H9 (cell line): ENCODE measurements around the gene TRMT61B. TPM values are rescaled to one million over a fixed set of nuclear protein-coding genes. Genes with fewer than 3 reads are reported as not detected.
A peak's percentile ranks its signal among the peaks of the same experiment; 100 is the strongest.

Source experiments
- DNase-seq: peaks from one replicate; pipeline ENCODE4 v3.0.0-alpha.2; 2017
- H2AFZ ChIP-seq: one replicate; pipeline ENCODE4 v1.6.1; 2013; ENCODE audit warnings: mild to moderate bottlenecking, low read length, control low read depth, moderate library complexity
- H2AK5ac ChIP-seq: 2 replicates; pipeline ENCODE4 v1.6.1; 2013; ENCODE audit warnings: low read length, control low read depth, mixed read lengths; ENCODE audit not compliant: insufficient read length
- H2BK120ac ChIP-seq: one replicate; pipeline ENCODE4 v1.6.1; 2013; ENCODE audit warnings: low read depth, mild to moderate bottlenecking, low read length, control low read depth, inconsistent platforms; ENCODE audit not compliant: poor library complexity, severe bottlenecking
- H2BK12ac ChIP-seq: 2 replicates; pipeline ENCODE4 v1.6.1; 2013; ENCODE audit warnings: low read length, control low read depth, mixed read lengths, low read depth; ENCODE audit not compliant: insufficient read length
- H2BK15ac ChIP-seq: 2 replicates; pipeline ENCODE4 v1.6.1; 2013; ENCODE audit warnings: low read depth, low read length, control low read depth
- H2BK20ac ChIP-seq: one replicate; pipeline ENCODE4 v1.6.1; 2013; ENCODE audit warnings: low read depth, mild to moderate bottlenecking, low read length, control low read depth, inconsistent platforms; ENCODE audit not compliant: poor library complexity, severe bottlenecking
- H2BK5ac ChIP-seq: 2 replicates; pipeline ENCODE4 v1.6.1; 2013; ENCODE audit warnings: low read length, control low read depth, mixed read lengths; ENCODE audit not compliant: insufficient read length
- H3K14ac ChIP-seq: 2 replicates; pipeline ENCODE4 v1.6.1; 2013; ENCODE audit warnings: low read length, control low read depth; ENCODE audit not compliant: insufficient read depth
- H3K18ac ChIP-seq: 2 replicates; pipeline ENCODE4 v1.6.1; 2013; ENCODE audit warnings: low read depth, mild to moderate bottlenecking, mixed read lengths, low read length, control low read depth; ENCODE audit not compliant: insufficient read length
- H3K23ac ChIP-seq: 2 replicates; pipeline ENCODE4 v1.6.1; 2013; ENCODE audit warnings: low read length, control low read depth, mixed read lengths, low read depth; ENCODE audit not compliant: insufficient read length
- H3K23me2 ChIP-seq: 2 replicates; pipeline ENCODE4 v1.6.1; 2013; ENCODE audit warnings: low read depth, mild to moderate bottlenecking, mixed read lengths, low read length, control low read depth; ENCODE audit not compliant: insufficient read length, poor library complexity, severe bottlenecking
- H3K27ac ChIP-seq: 2 replicates; pipeline ENCODE4 v1.5.1; 2013; ENCODE audit warnings: low read length, control low read depth, mixed read lengths, low read depth; ENCODE audit not compliant: insufficient read length
- H3K27me3 ChIP-seq: 2 replicates; pipeline ENCODE4 v1.6.1; 2013; ENCODE audit warnings: low read length, control low read depth, inconsistent platforms; ENCODE audit not compliant: insufficient read depth
- H3K4ac ChIP-seq: 2 replicates; pipeline ENCODE4 v1.6.1; 2013; ENCODE audit warnings: low read depth, mild to moderate bottlenecking, control low read depth, inconsistent platforms, low read length, moderate library complexity
- H3K4me1 ChIP-seq: 2 replicates; pipeline ENCODE4 v1.6.1; 2013; ENCODE audit warnings: low read length, control low read depth, inconsistent platforms; ENCODE audit not compliant: insufficient read depth
- H3K4me2 ChIP-seq: 2 replicates; pipeline ENCODE4 v1.6.1; 2013; ENCODE audit warnings: low read length, control low read depth, mixed read lengths; ENCODE audit not compliant: insufficient read length, insufficient read depth
- H3K56ac ChIP-seq: 2 replicates; pipeline ENCODE4 v1.6.1; 2013; ENCODE audit warnings: low read depth, mild to moderate bottlenecking, mixed read lengths, low read length, control low read depth; ENCODE audit not compliant: insufficient read length
- H3K79me1 ChIP-seq: 2 replicates; pipeline ENCODE4 v1.6.1; 2013; ENCODE audit warnings: low read depth, mild to moderate bottlenecking, moderate library complexity, low read length, control low read depth, inconsistent platforms; ENCODE audit not compliant: insufficient read depth, poor library complexity, severe bottlenecking
- H3K79me2 ChIP-seq: 2 replicates; pipeline ENCODE4 v1.6.1; 2013; ENCODE audit warnings: low read length, control low read depth, inconsistent platforms; ENCODE audit not compliant: insufficient read depth
- H3K9ac ChIP-seq: 2 replicates; pipeline ENCODE4 v1.6.1; 2013; ENCODE audit warnings: low read length, control low read depth, mixed read lengths; ENCODE audit not compliant: insufficient read length; ENCODE audit errors: extremely low read depth
- H3K9me3 ChIP-seq: one replicate; pipeline ENCODE4 v1.6.1; 2013; ENCODE audit warnings: low read depth, low read length, inconsistent platforms; ENCODE audit not compliant: control insufficient read depth
- H3T11ph ChIP-seq: one replicate; pipeline ENCODE4 v1.6.1; 2013; ENCODE audit warnings: mild to moderate bottlenecking, low read length, control low read depth, inconsistent platforms
- H4K20me1 ChIP-seq: one replicate; pipeline ENCODE4 v1.6.1; 2013; ENCODE audit not compliant: control insufficient read depth, insufficient read length, insufficient read depth
- H4K5ac ChIP-seq: 2 replicates; pipeline ENCODE4 v1.6.1; 2013; ENCODE audit warnings: low read depth, mild to moderate bottlenecking, mixed read lengths, low read length, control low read depth; ENCODE audit not compliant: insufficient read length
- H4K8ac ChIP-seq: replicated peaks from 2 replicates; pipeline ENCODE4 v1.6.1; 2013; ENCODE audit warnings: low read length, control low read depth, mixed read lengths, low read depth; ENCODE audit not compliant: insufficient read length
- H4K91ac ChIP-seq: 2 replicates; pipeline ENCODE4 v1.6.1; 2013; ENCODE audit warnings: low read depth, mild to moderate bottlenecking, moderate library complexity, mixed read lengths, low read length, control low read depth; ENCODE audit not compliant: insufficient read length
- H3K27ac Mint-ChIP-seq, 3 experiments: 2 replicates in 2 of 3; 3 replicates in 1 of 3; pipeline ENCODE4 v1.8.0; 2020 to 2021; ENCODE audit warnings: mixed read lengths in 3 of 3, mild to moderate bottlenecking in 1 of 3, moderate library complexity in 1 of 3
- H3K27me3 Mint-ChIP-seq: 2 replicates; pipeline ENCODE4 v1.8.0; 2021; ENCODE audit warnings: low read depth, mild to moderate bottlenecking, moderate library complexity, mixed read lengths
- H3K36me3 Mint-ChIP-seq, 3 experiments: 2 replicates in 2 of 3; 3 replicates in 1 of 3; pipeline ENCODE4 v1.8.0; 2020 to 2021; ENCODE audit warnings: low read depth in 3 of 3, mixed read lengths in 3 of 3; ENCODE audit not compliant: insufficient read depth in 1 of 3
- H3K4me1 Mint-ChIP-seq, 2 experiments: 2 replicates each; pipeline ENCODE4 v1.8.0; 2020; ENCODE audit warnings: mixed read lengths in 2 of 2
- H3K4me3 Mint-ChIP-seq, 2 experiments: 2 replicates in 1 of 2; 3 replicates in 1 of 2; pipeline ENCODE4 v1.8.0; 2020 to 2021; ENCODE audit warnings: mild to moderate bottlenecking in 2 of 2, mixed read lengths in 2 of 2, moderate library complexity in 1 of 2
- H3K9me3 Mint-ChIP-seq, 2 experiments: 2 replicates in 1 of 2; 3 replicates in 1 of 2; pipeline ENCODE4 v1.8.0; 2020; ENCODE audit warnings: mild to moderate bottlenecking in 2 of 2, mixed read lengths in 2 of 2, moderate library complexity in 1 of 2
- CTCF ChIP-seq: fragments of 200-600 bp; sonication (generic); conservative IDR thresholded peaks from 3 replicates; pipeline ENCODE4 v1.8.0; 2021; ENCODE audit warnings: antibody characterized with exemption, mild to moderate bottlenecking
- WGBS: extraction: QIAGEN DNeasy Blood & Tissue Kit; methylation state at CpG from one replicate; pipeline ENCODE4 v1.1.7; 2013; ENCODE audit warnings: missing lambda C conversion rate, low lambda C conversion rate, mixed read lengths; ENCODE audit not compliant: insufficient read length; ENCODE audit errors: extremely low coverage; 5-methylcytosine and 5-hydroxymethylcytosine counted together
- total RNA-seq: library from RNA; stranded (reverse); gene quantifications from 2 replicates; pipeline ENCODE4 v1.2.1, GENCODE V29; 2021

The TRMT61B gene
- total RNA-seq, 1 experiment from 2014 or later: 20.7 TPM

DNA sequence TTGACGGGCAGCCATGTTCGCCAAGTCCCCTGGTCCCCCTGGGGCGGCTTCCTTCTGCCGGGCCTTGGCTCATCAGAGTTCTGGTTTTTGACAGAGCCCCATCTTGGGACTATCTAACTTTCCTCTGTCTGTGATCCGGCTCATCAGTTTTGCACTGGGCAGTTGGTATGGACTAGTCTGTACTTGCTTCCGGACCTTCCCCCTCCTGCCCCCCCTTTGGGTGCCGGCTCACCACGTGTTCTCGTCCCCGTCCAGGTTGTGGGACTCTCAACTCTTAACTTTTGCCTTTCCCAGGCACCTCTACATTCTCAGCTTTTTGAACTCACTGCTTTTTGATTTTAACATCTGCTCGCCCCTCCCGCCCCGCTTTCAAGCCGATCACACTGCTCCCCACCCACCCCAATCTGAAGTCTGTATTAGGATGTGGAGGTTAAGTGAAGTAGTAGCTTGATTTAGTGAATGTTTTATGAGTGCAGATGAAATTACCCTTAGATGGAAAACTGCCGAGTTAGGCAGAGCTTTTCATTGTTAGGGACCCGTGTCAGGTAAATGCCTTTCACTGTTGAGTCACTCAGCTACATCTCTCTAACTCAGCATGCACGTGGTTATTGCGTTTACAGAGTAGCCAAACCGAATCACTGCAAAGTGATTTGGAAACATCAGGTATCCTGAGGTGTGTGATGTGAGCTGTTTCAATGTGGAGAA is 25.2 kb upstream of the TRMT61B start:
- Histone ChIP-seq H3K4me2 (peak overlapping the region; percentile 94), H3K79me2 (peaks cover 57% of the 10 kb centered on the region), H3K79me1 (no peaks in the 10 kb centered on the region), H3K4me1 (peaks cover 2% of the 10 kb centered on the region; the same call in 1 of the 2 replicates), H3K14ac (peak overlapping the region; percentile 86), H3K18ac (peak overlapping the region; percentile 15), H2BK12ac (no peak overlapping the region), H3K56ac (no peak overlapping the region), H2BK15ac (no peak overlapping the region), H4K8ac (no peak overlapping the region), H3K9ac (peak overlapping the region; percentile 89), H4K91ac (no peak overlapping the region), H2AK5ac (no peak overlapping the region), H2BK120ac (no peak overlapping the region), H2BK5ac (no peak overlapping the region), H4K5ac (no peak overlapping the region), H4K20me1 (no peaks in the 10 kb centered on the region), H2AFZ (no peak overlapping the region), H3K4ac (no peak overlapping the region; the same call in 1 of the 2 replicates), H3K9me3 (no peaks in the 10 kb centered on the region), H2BK20ac (no peak overlapping the region), H3K27ac (no peak overlapping the region), H3K23ac (no peak overlapping the region), H3T11ph (no peak overlapping the region), H3K27me3 (no peaks in the 10 kb centered on the region), H3K23me2 (peaks cover 3% of the 10 kb centered on the region)
- H3K36me3 Mint-ChIP-seq: peaks cover 3 to 12% (median 8%) of the 10 kb centered on the region in 3 experiments; a peak in 6 of 7 replicates
- no peak for TF ChIP-seq CTCF
- peak overlapping the region; percentile 61 to 98 (median 96) for H3K27ac Mint-ChIP-seq
- peaks cover 0 to 2% of the 10 kb centered on the region in 2 experiments; a peak in 1 of 5 replicates for H3K9me3 Mint-ChIP-seq
- H3K27me3 Mint-ChIP-seq: no peaks in the 10 kb centered on the region
- peak overlapping the region; percentile 92 to 99 for H3K4me3 Mint-ChIP-seq
- peak; percentile 28 for DNase-seq
- peaks cover 28 to 34% of the 10 kb centered on the region in 2 experiments for H3K4me1 Mint-ChIP-seq
- WGBS: no CpG with 5 or more reads among the region's 19 CpGs
